Measurements from ENCODE around the gene PRR36.
"Not testable (repeated sequence)": the region's sequence is repeated elsewhere in the genome, so short reads cannot be mapped to it uniquely, and the experiment has no call there.

- TF ChIP-seq POLR2A, CTCF (IDR thresholded peaks at IDR 0.05): not testable (repeated sequence)
Measured at GRCh38 chr19:7893362-7894101, 19.3 kb upstream of the PRR36 start.

Data from thyroid gland (tissue), 4 donors.